Activated CD4-positive, alpha-beta T cell treated with anti-CD3 and anti-CD28 coated beads for 36 hours (primary cell): ENCODE results near the gene HERPUD2. TPM values are rescaled to one million over a fixed set of nuclear protein-coding genes. Genes with fewer than 3 reads are reported as not detected.

Source experiments
- ATAC-seq: fragments of 200-7000 bp; cut with Tn5 transposase; one replicate; pipeline ENCODE4 v1.10.0; 2021; ENCODE audit warnings: mild to moderate bottlenecking, moderate library complexity
- CTCF ChIA-PET: fragments of 350-600 bp; sonication (Branson Sonifier 250); formaldehyde crosslinking; loops from one replicate; lab custom pipeline; 2021; ENCODE audit warnings: antibody characterized with exemption; lab: Charles Lee
- POLR2A ChIA-PET: fragments of 350-600 bp; sonication (Branson Sonifier 250); formaldehyde crosslinking; loops from one replicate; lab custom pipeline; 2021; ENCODE audit warnings: antibody characterized with exemption, inconsistent platforms; lab: Charles Lee
- DNase-seq: peaks from one replicate; pipeline ENCODE4 v3.0.0-alpha.2; 2020
- H3K27ac Mint-ChIP-seq: one replicate; pipeline ENCODE4 v1.8.0; 2021; ENCODE audit warnings: mixed read lengths
- H3K27me3 Mint-ChIP-seq: one replicate; pipeline ENCODE4 v1.8.0; 2021; ENCODE audit warnings: mixed read lengths
- H3K36me3 Mint-ChIP-seq: one replicate; pipeline ENCODE4 v1.8.0; 2021; ENCODE audit warnings: low read depth, mixed read lengths
- H3K4me1 Mint-ChIP-seq: one replicate; pipeline ENCODE4 v1.8.0; 2021; ENCODE audit warnings: mixed read lengths
- H3K4me3 Mint-ChIP-seq: one replicate; pipeline ENCODE4 v1.8.0; 2021; ENCODE audit warnings: mild to moderate bottlenecking, moderate library complexity, mixed read lengths
- H3K9me3 Mint-ChIP-seq: one replicate; pipeline ENCODE4 v1.8.0; 2021; ENCODE audit warnings: low read depth, mixed read lengths
- intact Hi-C, 2 experiments: fragments of 100-400 bp; cut with DNase I in 1 of 2; cut with micrococcal nuclease in 1 of 2; formaldehyde crosslinking; loops; one replicate each; pipeline versions ENCODE4 v1.14.2 to v1.15.1; 2022 to 2024; cut with DNase I, micrococcal nuclease
- total RNA-seq, 2 experiments: library from RNA; stranded (reverse); gene quantifications; one replicate each; pipeline ENCODE4 v1.2.3, GENCODE V29; 2021

HERPUD2 gene
- total RNA-seq, 2 experiments from 2014 or later: 22.1 to 26.7 TPM

DNA sequence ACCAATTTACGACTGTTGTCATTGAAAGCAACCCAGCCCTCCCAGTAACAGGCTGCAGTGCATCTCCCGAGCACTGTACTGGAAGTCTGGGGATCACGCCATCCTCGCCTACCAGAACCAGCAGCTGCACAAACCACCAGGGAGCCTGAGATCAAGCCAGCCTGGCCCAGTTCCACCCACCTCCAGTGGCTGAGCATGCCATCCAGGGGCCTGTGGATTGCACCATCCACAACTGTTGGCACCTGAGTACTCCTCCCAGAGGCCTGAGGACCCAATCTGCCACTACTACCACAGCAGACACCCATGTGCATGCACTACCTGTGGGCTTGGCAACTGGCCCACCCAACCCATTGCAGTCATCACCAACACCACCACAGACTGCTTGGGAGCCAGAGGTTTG, 44.2 kb downstream of the HERPUD2 start:
- Mint-ChIP-seq H3K4me1 (peaks cover 67% of the 10 kb centered on the region), H3K27ac (no peak overlapping the region), H3K9me3 (peaks cover 15% of the 10 kb centered on the region), H3K27me3 (no peaks in the 10 kb centered on the region), H3K36me3 (peaks cover 45% of the 10 kb centered on the region), H3K4me3 (no peak overlapping the region)
- no peak for DNase-seq
- CTCF ChIA-PET: no interaction called here
- no peak for ATAC-seq
- intact Hi-C loops: no loop called here
- POLR2A ChIA-PET: no interaction called here

DNA sequence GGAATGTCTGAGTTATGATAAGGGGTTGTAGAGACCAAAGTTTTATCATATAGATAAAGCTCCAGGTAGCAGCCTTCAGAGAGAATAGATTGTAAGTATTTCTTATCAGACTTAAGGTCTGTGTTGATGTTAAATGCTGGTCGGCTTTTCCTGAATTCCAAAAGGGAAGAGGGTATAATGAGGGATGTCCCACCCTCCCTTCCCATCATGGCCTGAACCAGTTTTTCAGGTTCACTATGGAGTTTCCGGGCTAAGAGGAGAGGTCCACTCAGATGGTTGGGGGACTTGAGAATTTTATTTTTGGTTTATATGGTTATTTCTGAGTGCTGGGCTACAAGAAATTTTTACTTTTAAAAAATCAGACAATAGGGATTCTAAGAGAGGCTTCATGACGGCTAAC, 45.2 kb downstream of the HERPUD2 start:
- H3K4me3 Mint-ChIP-seq: no peak overlapping the region
- no peak for DNase-seq
- H3K27me3 Mint-ChIP-seq: no peaks in the 10 kb centered on the region
- ChIA-PET POLR2A (no interaction called here), CTCF (no interaction called here)
- peaks cover 37% of the 10 kb centered on the region for H3K36me3 Mint-ChIP-seq
- peaks cover 61% of the 10 kb centered on the region for H3K4me1 Mint-ChIP-seq
- no peak overlapping the region for H3K27ac Mint-ChIP-seq
- intact Hi-C loops: no loop called here
- no peak for ATAC-seq
- peaks cover 15% of the 10 kb centered on the region for H3K9me3 Mint-ChIP-seq

DNA sequence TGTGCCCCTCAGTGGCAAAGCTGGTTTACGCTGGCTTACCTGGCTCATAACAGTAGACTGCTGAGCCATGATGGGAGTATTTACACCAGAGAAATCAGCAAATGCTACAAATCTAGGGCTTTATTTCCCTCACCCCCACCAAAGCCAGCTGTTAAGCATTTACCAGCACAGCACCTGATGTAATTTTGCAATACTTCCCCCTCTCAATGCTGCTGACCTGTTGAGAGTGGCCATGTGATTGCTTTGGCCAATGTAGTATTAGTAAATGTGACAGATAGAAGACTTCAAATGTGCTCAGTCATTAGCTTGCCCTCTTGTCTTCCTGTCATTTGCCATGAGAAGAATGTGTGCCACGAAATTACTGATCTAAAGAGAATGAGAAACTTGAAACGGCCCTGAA, 46.6 kb downstream of the HERPUD2 start:
- H3K9me3 Mint-ChIP-seq: peaks cover 8% of the 10 kb centered on the region
- H3K36me3 Mint-ChIP-seq: peaks cover 27% of the 10 kb centered on the region
- ATAC-seq (no peak), DNase-seq (no peak)
- no peaks in the 10 kb centered on the region for H3K27me3 Mint-ChIP-seq
- H3K4me3 Mint-ChIP-seq: no peak overlapping the region
- intact Hi-C loops: no loop called here
- H3K27ac Mint-ChIP-seq: no peak overlapping the region
- POLR2A ChIA-PET: interaction anchor here (0.6 kb wide), 1 partner anchor 42 kb away, joined by 3 read pairs; no protein-coding TSS in a partner anchor
- peaks cover 58% of the 10 kb centered on the region for H3K4me1 Mint-ChIP-seq
- CTCF ChIA-PET: interaction anchor here (0.7 to 0.9 kb wide), 2 partner anchors 54 to 1685 kb away, joined by 3 read pairs; no protein-coding TSS in a partner anchor

DNA sequence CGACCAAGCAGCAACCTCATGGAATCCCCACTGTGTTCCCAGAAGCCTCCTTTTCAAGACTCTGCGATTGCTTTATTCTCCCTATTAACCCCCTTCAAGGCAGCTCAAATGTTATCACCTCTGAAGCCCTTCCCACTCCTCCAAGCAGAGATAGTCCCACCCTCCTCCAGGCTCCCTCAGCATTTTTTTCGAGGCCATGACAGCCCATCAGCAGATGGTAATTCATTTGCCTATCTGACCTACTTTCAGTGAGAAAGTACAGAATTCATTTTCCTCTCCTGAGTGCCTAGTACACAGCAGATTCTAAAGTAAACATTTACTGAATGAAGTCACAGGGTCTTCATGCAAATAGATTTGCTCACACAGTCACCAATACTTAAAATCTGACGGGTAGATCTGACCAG, 47.8 kb downstream of the HERPUD2 start:
- Mint-ChIP-seq H3K9me3 (peaks cover under 1% of the 10 kb centered on the region), H3K4me1 (peaks cover 54% of the 10 kb centered on the region)
- POLR2A ChIA-PET: no interaction called here

DNA sequence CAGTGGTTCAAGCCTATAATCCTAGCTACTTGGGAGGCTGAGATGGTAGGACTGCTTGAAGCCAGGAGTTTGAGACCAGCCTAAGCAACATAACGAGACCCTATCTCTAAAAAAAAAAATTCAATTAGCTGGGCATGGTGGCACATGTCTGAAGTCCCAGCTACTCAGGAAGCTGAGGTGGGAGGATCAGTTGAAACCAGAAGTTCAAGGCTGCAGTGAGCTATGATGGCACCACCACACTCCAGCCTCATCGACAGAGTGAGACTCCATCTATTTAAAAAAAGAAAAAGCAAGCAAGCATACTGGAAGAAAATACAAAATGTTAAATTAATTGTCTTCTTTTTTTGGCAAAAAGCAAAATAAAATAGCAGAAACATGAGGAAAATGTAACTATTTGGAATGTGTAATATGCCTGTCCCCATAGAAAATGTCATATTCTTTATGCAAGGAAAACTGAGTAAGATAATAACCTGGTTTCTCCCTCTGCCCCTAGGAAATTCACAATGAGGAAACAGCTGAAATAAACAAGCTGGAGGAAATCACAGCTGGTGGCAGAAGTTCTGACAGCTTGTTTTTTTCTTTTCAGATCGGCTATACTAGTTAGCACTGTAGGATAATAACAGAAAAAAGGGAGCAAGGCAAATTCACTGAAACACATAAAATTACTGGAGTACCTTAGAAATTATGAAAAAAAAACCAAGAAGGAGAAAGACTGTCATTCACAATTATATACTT, 48.5 kb downstream of the HERPUD2 start:
- Mint-ChIP-seq H3K36me3 (peaks cover 15% of the 10 kb centered on the region), H3K9me3 (no peaks in the 10 kb centered on the region), H3K27me3 (no peaks in the 10 kb centered on the region), H3K4me1 (peaks cover 59% of the 10 kb centered on the region), H3K4me3 (no peak overlapping the region), H3K27ac (peak overlapping the region; percentile 59)
- DNase-seq: no peak
- CTCF ChIA-PET: interaction anchor here (0.7 to 1.6 kb wide), 5 partner anchors 9 to 53 kb away, joined by 3 to 5 read pairs (median 4); no protein-coding TSS in a partner anchor
- intact Hi-C loops: no loop called here
- no peak for ATAC-seq
- POLR2A ChIA-PET: interaction anchor here (0.7 kb wide), 1 partner anchor 152 kb away, joined by 3 read pairs; no protein-coding TSS in a partner anchor

More for the DNA sequence above, 47.8 kb downstream of the HERPUD2 start:
- CTCF ChIA-PET: interaction anchor here (1.0 to 1.5 kb wide), 2 partner anchors 9 to 23 kb away, joined by 4 read pairs; no protein-coding TSS in a partner anchor
- ATAC-seq: peak; percentile 12
- intact Hi-C loops: no loop called here
- H3K27ac Mint-ChIP-seq: no peak overlapping the region
- no peak for DNase-seq
- H3K4me3 Mint-ChIP-seq: no peak overlapping the region
- H3K36me3 Mint-ChIP-seq: peaks cover 17% of the 10 kb centered on the region
- H3K27me3 Mint-ChIP-seq: no peaks in the 10 kb centered on the region

DNA sequence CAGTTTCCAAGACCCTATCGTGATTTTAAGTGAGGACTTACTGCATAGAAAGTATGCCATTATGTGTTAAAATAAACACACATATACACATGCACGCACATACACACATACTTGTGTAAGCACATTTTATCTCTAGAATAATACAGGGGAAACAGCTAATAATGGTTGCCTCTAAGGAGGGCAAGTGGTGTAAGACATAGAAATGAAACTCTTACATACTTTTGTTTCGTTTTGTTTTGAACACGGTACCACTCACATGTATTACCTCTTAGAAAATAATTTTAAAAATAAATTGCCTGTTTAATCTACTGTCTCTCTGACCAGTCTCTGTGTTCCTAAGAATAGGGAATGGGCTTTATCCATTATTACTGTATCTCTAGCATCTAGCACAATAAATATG, 49.2 kb downstream of the HERPUD2 start:
- peaks cover 10% of the 10 kb centered on the region for H3K36me3 Mint-ChIP-seq
- no peaks in the 10 kb centered on the region for H3K27me3 Mint-ChIP-seq
- ChIA-PET POLR2A (no interaction called here), CTCF (interaction anchor here (0.7 to 2.4 kb wide), 6 partner anchors 10 to 30 kb away, joined by 3 to 7 read pairs (median 4); no protein-coding TSS in a partner anchor)
- ATAC-seq (no peak), DNase-seq (no peak)
- H3K9me3 Mint-ChIP-seq: no peaks in the 10 kb centered on the region
- no peak overlapping the region for H3K27ac Mint-ChIP-seq
- peaks cover 57% of the 10 kb centered on the region for H3K4me1 Mint-ChIP-seq
- intact Hi-C loops: no loop called here
- no peak overlapping the region for H3K4me3 Mint-ChIP-seq

DNA sequence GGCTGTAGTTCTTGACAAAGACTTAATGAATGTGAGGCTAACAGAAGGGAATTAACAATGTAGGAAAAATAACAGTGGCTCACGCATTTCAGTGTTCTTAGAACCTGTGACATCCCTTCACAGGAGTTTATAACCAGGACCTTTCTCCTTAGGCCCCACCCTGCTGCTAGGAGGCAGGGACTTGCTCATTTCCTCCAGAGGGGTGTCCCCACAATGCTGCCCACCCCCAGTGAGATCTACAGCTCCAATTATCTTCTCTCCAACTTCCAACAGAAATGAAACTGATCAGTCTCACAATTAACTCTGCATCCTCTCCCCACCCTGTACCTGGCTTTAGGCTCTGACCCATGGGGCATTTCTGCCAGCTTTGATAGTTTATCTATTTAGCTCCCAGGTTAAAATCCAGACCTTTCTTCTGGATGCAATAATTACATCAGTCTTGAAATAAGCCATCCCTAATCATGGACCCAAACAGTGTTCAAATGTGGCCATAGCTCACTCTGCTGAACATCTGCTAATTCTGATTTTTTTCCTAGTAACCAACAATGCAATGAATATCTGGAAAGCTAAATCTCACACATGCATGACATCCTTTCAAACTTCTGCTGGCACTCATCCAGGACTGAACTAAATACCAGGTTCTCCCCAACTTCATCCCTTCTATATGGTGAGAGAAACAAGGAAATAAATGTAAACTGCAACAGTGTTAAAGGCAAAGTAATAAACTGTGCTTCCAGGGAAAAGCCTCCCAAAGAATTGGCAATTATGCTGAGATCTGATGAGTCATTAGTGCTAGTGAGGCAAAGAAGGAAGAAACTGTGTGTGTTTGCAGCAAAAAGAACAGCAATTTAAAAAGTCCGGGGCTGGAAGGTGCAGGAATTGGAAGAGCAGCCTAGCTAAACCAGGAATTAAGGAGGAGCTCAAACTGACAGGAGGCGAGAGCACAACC, 64.6 kb downstream of the HERPUD2 start:
- ChIA-PET POLR2A (no interaction called here), CTCF (interaction anchor here (0.5 to 0.9 kb wide), 3 partner anchors 13 to 656 kb away, joined by 3 read pairs; no protein-coding TSS in a partner anchor)
- H3K4me3 Mint-ChIP-seq: no peak overlapping the region
- ATAC-seq (no peak), DNase-seq (no peak)
- no peaks in the 10 kb centered on the region for H3K9me3 Mint-ChIP-seq
- H3K27ac Mint-ChIP-seq: peak overlapping the region; percentile 1
- intact Hi-C loops: loop anchor here in 1 of 2 experiments (5.0 kb wide), 1 partner anchor 277 kb away; no protein-coding TSS in a partner anchor
- no peaks in the 10 kb centered on the region for H3K27me3 Mint-ChIP-seq
- no peaks in the 10 kb centered on the region for H3K4me1 Mint-ChIP-seq
- H3K36me3 Mint-ChIP-seq: peaks cover 7% of the 10 kb centered on the region

DNA sequence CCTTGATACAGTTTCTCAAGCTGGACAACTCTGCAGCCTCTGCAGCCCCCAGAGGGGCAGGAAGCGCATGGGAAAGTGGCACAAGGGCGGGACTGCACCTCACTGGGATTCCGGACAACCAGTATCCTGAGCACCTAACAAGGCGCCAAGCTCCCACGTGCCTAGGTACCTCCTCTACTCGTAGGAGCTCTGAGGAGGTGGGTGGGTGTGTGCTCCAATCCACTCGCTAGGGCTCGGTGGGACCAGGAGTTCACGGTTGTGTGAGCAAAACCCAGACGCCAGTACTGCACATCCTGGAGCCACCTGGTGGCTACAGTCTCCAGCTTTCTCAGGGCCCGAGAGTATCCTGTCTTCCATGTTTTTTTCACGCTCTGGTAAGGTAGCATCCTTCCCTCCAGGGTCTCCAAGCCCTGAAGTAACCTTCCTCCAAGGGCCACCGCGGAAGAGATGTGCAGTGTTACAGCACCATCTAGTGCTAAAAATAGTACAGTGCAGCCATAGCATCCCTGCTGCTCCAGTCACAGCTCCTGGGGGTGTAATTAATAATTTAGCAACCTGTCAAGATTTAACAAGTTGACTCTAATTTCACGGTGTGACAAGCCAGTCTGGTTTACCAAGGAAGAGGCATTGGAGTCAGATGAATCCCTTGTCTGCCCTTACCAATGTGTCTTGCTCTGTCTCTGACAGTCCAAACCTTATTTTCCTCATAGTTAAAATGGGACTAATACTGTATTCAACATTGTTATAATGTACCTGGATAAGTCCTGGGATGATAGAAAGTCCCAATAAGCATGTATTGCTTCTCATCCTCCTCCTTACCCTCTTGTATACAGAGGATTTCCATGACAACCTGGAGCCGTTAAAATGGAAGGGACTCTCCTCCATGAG, 70.4 kb downstream of the HERPUD2 start:
- DNase-seq (peak; percentile 54), ATAC-seq (peak; percentile 95)
- Mint-ChIP-seq H3K27ac (no peak overlapping the region), H3K4me1 (peaks cover 2% of the 10 kb centered on the region), H3K27me3 (no peaks in the 10 kb centered on the region), H3K4me3 (no peak overlapping the region), H3K9me3 (no peaks in the 10 kb centered on the region), H3K36me3 (no peaks in the 10 kb centered on the region)
- ChIA-PET POLR2A (no interaction called here), CTCF (interaction anchor here (0.6 to 4.1 kb wide), 32 partner anchors 9 to 622 kb away, joined by 3 to 35 read pairs (median 4); no protein-coding TSS in a partner anchor)
- intact Hi-C loops: loop anchor here (1.0 to 10.0 kb wide), 7 partner anchors 87 to 550 kb away; no protein-coding TSS in a partner anchor

DNA sequence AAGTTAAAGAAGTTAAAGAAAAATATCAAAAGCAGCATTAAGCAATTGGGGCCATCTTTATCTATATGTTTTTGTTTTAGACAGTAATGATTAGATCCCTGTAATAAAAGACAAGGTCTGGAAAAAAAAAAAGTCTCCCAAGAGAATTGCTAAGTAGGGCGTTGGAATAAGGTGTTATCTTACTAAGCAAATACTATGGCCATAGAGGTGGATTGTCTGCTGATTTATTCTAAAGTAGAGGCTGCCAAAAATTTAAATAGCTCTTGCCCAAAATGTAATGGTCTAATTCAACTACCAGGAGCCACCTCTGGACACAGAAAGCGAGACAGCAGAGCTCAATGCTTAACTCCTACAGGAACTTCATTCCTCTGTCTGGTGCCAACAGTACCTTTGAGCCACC, 71.6 kb downstream of the HERPUD2 start:
- DNase-seq: no peak
- Mint-ChIP-seq H3K4me1 (peaks cover 2% of the 10 kb centered on the region), H3K9me3 (no peaks in the 10 kb centered on the region), H3K36me3 (no peaks in the 10 kb centered on the region), H3K27me3 (no peaks in the 10 kb centered on the region), H3K4me3 (no peak overlapping the region), H3K27ac (no peak overlapping the region)
- ChIA-PET POLR2A (no interaction called here), CTCF (interaction anchor here (0.6 to 4.1 kb wide), 21 partner anchors 10 to 777 kb away, joined by 3 to 35 read pairs (median 6); no protein-coding TSS in a partner anchor)
- intact Hi-C loops: loop anchor here (5.0 to 10.0 kb wide), 3 partner anchors 86 to 549 kb away; no protein-coding TSS in a partner anchor
- no peak for ATAC-seq

DNA sequence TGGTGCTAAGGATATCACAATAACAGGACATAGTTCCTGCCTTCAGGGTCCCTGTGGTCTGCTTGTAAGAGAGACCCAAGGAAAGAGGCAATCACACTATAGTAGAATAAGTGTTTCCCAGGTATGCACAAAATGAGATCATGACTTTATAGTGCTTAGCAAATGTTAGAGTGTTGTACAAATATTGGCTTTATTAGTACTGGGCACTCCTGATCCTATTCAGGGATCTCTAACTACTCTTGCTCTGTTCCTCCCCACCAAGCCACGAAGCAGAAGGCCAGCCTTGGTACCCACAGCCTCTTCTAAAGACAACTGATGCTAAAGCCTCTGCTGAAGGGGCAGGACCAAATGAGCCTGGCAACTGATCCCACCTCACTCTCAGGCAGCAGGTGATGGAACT, 75.1 kb downstream of the HERPUD2 start:
- POLR2A ChIA-PET: no interaction called here

More for the DNA sequence above, 75.1 kb downstream of the HERPUD2 start:
- Mint-ChIP-seq H3K27me3 (no peaks in the 10 kb centered on the region), H3K27ac (no peak overlapping the region), H3K36me3 (no peaks in the 10 kb centered on the region), H3K4me3 (no peak overlapping the region), H3K9me3 (no peaks in the 10 kb centered on the region), H3K4me1 (peaks cover 2% of the 10 kb centered on the region)
- ATAC-seq (no peak), DNase-seq (no peak)
- CTCF ChIA-PET: interaction anchor here (1.5 kb wide), 1 partner anchor 18 kb away, joined by 4 read pairs; no protein-coding TSS in a partner anchor
- intact Hi-C loops: loop anchor here (5.0 to 10.0 kb wide), 3 partner anchors 83 to 545 kb away; no protein-coding TSS in a partner anchor
